GM18868 (cell line): Measurements from ENCODE around the gene IQSEC3.

Experiments used
- ATAC-seq: cut with Tn5 transposase; IDR thresholded peaks from one replicate; pipeline ENCODE4 v1.9.1; 2021; ENCODE audit warnings: mild to moderate bottlenecking, moderate library complexity; ENCODE audit not compliant: unreplicated experiment

The IQSEC3 gene

DNA sequence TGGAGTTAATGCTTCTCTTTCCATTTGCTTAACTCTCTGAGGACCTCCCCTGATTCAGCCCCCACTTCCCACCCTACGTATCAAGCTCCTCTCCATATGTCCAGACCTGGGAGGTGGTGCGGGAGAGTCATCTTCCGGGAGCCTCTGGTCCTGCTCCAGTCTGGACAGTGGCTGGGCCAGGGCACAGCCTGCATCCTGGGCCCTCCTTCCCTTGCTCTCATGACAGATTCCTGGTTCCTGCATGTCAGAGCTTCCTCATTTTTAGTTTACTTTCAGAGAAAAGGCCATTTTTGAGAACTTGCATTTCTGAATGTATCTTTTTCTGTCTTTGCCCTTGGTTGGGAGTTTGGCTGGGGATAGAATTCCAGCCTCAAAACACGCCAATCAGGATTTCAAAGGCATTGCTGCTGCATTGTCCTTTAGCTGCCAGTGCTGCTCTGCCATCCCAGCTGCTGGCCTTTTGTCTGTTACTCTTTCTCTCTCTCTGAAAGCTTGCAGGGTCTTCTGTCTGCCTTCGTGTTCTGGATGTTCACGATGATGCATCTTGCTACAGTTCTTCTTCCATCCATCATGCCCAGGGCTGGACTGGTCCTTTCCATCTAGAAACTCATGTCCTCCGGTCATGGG, 92.7 kb downstream of the IQSEC3 start:
- ATAC-seq = no peak

DNA sequence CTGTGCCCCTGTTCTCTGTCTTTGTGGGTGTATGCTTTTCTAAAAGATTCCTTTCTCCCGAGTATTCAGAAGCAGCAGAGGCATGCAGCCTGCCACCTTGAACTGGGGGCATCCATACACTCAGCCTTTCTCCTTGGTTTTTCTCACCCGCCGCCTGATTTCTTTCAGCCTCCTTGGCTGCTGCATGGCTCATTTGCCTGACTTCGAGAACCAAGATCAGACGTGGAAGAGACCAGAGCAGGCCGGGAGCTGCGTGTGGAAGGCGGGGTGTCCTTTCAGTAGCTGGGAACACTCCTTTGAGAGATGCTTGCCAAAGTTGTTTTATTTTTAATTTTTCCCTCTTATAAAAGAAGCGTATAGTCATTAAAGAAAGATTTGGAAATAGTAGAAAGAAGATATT, 94.3 kb downstream of the IQSEC3 start:
- ATAC-seq = no peak

DNA sequence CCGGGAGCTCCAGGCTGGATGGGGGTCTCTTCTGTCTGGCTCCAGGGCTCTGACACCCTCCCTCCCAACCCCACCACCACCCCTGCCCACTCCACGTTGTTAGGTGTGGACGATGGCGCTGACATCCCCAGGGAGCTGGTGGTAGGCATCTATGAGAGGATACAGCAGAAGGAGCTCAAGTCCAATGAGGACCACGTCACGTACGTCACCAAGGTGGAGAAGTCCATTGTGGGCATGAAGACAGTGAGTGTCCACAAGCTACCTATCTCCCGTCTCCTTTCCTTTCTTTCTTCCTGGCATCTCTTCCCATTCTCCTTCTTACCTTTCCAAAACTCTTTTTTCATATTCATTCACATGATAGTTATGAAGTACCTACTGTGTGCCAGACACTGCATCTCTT, 95.3 kb downstream of the IQSEC3 start:
- ATAC-seq = no peak

GRCh38 chr12:162467-163307, 96.1 kb downstream of the IQSEC3 start:
- no peak for ATAC-seq

GRCh38 chr12:163406-163986, 96.9 kb downstream of the IQSEC3 start:
- no peak for ATAC-seq

- no peak for ATAC-seq
Observed at GRCh38 chr12:164207-164606, 97.6 kb downstream of the IQSEC3 start.

DNA sequence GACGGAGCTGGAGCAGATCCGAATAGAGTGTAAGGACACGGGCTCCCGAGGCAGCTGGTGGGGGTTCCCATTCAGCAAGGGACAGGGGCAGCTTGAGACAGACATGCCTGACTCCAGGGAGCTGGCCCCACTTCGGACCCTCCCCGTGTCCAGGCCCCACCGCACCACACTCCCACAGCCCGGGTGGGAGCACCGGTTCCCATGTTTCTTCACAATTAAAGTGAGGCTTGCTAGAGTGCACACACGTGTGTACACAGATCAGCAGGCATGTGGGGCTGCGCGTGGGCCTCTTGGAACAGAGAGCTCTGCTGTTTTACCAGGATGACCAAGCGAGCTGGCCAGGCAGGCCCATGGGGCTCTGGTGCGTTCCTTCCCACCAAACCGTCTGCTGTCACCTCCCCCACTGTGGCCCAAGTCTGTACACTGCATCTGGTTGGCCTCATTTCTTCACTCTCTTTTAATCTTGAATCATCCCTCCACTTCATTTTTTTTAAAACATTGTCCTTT, 99.3 kb downstream of the IQSEC3 start:
- ATAC-seq = no peak

- no peak for ATAC-seq
Observed at GRCh38 chr12:166425-167075, 100.0 kb downstream of the IQSEC3 start.

- ATAC-seq = no peak
Observed at GRCh38 chr12:167959-168600, 101.5 kb downstream of the IQSEC3 start.

- ATAC-seq = no peak
Observed at GRCh38 chr12:168763-169525, 102.4 kb downstream of the IQSEC3 start.

DNA sequence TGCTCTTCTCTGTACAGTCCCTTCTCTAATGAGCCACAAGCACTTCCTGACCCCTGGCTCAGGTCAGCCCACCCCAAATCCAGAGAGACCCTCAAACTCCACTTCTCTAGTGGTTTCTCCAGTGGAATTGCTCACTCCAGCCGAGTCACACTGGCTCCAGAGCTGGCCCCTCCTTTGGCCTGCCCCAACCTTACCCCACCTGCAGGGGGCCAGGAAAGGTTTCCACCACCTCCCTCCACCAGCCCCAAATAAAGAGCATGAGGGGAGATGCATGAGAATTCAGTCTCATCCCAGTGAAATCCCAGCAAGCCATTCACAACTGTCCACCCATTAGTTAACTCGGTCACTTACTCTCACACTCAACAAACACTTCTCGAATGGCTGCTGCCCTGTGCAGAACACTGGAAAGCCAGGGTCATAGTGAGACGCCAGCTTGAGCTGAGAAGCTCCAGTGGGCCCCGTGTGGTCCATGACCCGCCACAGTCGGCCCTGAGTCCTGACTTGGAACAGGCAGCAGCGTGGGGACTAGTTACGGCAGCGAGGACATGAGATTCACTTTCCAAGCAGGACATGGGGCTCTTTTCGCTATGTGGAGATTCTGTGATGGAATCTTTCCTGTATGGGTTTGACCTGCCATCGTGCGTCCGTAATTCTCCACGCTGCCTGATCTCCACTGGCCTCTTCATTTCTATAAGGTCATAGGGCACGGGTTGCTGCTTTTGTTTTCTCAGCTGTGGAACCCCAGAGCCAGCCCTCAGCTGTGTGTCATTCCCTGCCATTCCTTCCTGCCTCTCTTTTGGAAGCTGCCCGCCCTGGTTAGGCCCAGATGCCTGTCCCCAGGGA, 103.2 kb downstream of the IQSEC3 start:
- ATAC-seq = no peak

DNA sequence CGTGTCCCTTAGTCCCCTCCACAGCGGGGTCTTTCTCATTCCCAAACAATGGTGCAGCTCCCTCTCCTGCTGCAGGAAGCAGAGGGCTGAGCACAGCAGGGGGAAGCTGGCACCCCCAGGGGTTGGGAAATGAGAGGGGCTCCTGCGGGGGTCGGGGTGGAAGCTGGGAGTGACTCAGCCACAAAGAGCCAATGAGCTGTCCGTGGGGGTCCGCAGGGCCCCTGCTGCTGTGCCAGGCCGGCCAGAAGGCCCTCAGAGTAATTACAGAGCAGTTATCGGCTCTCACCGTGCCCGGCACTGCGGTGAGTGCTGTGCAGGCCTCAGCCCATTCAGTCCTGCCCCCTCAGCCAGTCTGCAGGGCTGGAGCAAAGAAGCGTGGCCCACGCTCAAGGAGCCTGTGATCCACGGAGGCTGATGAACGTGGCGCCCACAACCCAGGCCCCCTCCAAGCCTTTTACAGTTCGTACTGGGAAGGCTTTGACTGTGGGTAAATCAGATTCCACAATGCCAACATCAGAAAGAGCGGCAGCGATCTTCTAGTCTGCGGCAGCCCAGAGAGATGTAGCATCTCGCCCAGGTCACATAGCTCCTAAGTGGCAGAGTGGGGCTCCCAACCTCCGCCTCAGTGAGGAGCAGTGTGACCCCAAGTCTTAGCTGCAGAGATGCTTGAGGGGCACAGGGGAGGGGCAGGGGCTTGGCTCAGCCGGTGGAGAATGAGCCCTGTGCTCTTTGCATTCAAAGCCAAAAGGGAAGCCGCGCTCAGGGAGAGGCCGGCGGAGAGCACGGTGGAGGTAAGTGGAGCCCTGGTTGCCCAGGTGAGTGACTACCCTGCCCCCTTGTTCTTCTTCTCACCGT, 104.0 kb downstream of the IQSEC3 start:
- no peak for ATAC-seq

- no peak for ATAC-seq
Observed at GRCh38 chr12:171276-171675, 104.7 kb downstream of the IQSEC3 start.

- no peak for ATAC-seq
Observed at GRCh38 chr12:171743-172676, 105.4 kb downstream of the IQSEC3 start.

DNA sequence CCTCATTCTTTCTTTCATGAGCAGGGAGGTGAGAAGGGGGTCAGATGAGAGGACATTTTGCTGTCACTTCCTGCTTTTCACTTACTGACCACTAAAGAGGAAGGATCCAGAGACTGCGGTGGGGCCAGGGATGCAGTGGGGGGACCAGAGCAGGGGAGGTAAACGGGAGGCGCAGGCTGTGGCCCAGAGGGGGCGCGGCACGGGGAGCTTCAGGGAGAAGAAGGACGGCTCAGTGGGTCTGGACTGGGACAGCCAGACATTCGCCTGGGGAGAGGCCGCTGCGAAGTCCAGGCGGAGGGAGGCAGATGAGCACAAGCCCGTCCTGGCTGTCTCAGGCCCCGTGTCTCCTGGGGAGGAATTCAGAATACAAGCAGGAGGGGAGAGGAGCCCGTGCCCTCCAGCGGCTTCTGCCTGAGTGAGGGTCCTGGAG, 106.2 kb downstream of the IQSEC3 start:
- no peak for ATAC-seq

GRCh38 chr12:174124-174523, 107.6 kb downstream of the IQSEC3 start:
- no peak for ATAC-seq

DNA sequence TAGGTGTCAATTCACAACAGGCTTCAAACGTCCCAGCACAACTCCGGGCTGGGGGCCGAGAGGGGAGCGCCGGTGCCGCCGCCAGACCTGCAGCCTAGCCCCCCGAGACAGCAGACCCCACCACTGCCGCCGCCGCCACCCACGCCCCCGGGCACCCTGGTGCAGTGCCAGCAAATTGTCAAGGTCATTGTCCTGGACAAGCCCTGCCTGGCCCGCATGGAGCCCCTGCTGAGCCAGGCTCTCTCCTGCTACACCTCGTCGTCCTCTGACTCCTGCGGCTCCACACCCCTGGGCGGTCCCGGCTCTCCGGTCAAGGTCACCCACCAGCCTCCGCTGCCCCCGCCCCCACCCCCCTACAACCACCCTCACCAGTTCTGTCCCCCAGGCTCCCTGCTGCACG, 108.0 kb downstream of the IQSEC3 start:
- no peak for ATAC-seq
